Head of caudate nucleus (tissue), 42 donors: ENCODE data around the gene MOXD1.

Source experiments
- DNase-seq, 42 donors: peaks; one replicate each; pipeline versions ENCODE4 v3.0.0 to v3.0.0-alpha.2; 2020 to 2021; ENCODE audit warnings: mixed read lengths in 7 of 42
- intact Hi-C: fragments of 100-400 bp; cut with DNase I; formaldehyde crosslinking; loops from one replicate; pipeline ENCODE4 v1.15.0; 2022

MOXD1 gene

GRCh38 chr6:132401618-132402285 lies 477 bp upstream of the MOXD1 start:
- intact Hi-C loops = no loop called here
- DNase-seq = no peak

DNA sequence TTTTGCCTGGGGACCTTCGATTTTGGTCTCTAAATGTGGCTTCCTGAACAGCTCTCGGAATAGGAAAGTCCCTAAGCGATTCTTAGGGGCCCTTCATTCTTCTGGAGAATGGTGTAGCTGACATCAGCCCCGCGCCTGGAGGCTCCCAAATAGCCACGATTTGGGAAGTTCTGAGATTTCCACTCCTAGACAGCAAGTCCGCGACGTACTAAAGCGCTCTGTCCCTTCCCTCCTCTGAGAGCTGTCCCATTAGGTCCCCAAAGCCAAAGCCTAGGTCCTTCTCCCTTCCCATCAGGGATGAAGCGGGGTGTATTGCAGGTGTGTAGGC lies 756 bp downstream of the MOXD1 start:
- DNase-seq = no peak
- intact Hi-C loops = no loop called here

GRCh38 chr6:132399376-132400074 lies 1.8 kb downstream of the MOXD1 start:
- intact Hi-C loops = no loop called here
- no peak for DNase-seq

DNA sequence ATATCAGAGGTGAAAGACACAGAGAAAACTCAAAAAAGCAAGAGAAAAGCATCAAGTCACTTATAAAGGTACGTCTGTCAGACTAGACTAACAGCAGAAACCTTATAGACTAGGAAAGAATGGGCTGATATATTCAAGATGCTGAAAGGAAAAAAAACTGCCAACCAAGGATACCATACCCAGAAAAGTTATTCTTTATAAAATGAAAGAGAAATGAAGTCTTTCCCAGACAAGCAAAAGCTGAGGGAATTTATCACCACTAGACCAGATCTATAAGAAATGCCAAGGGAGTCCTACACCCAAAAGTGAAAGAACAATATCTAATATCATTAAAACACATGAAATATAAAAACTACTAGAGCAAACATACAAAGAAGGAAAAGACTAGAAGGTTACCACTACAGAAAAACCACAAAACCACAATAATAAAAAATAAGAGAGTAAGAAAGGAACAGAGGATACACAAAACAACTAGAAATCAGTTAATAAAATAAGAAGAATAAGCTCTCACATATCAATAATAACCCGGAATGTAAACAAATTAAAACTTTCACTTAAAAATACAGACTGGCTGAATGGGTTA lies 6.2 kb downstream of the MOXD1 start:
- intact Hi-C loops = no loop called here
- DNase-seq = no peak

DNA sequence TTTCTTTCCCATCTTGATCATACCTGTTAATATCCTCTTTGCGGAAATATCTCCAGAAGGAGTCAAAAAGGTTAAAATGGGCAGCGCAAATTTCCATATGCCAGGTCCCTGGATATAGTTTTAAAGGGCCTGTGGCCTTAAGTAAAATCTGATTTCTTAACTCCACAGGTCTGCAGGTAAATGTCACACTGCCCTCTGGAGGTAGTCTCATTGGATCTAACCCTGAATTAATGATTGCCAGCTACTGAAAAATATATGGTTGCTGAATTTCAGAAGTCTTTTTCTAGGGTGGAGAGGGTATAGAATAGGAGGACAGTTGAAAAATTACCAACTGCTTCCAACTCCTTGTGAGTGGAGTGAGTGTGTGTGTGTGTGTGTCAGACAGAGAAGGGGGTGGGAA lies 8.5 kb downstream of the MOXD1 start:
- intact Hi-C loops = no loop called here
- DNase-seq = no peak

GRCh38 chr6:132392270-132392646 lies 9.0 kb downstream of the MOXD1 start:
- intact Hi-C loops = no loop called here
- DNase-seq = no peak

DNA sequence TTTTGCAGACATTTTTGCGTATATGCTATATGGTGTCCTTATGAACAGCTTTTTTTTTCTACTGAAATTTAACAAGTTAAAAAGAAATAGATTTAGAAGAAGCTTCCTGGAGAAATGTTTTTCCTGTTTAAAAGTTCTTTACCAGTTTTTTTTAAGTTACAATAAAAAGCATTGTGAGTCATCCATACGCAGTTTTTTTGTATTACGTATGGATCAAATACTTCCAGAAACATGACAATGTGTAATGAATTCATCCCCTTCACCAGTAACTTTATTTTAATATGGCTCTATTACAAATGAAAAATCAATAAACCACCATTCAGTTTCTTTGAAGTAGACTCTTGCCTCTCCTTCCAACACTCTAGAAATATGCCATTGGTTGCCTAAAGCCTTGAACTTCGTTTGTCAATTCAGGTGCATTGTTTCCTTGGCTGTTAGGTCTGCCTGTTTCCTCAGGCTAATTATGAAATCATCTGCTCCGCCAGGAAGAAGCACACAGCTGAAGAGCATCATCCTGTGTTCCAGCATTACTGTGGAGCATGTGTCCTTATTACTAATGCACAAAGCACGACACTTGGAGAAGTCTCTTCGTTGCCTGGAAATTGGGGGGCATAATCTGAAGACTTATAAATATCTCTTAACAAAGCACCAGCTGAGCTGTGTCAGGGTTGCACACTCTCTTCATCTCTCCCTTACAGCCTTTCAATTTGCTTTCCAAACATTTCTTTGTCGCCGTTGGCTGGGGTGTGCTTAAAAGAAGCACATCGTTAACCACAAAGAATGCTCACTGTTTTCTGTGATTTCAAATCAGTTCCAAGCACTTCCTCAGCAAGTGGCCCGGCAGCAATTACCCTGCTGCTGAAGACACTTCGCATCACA lies 9.6 kb downstream of the MOXD1 start:
- intact Hi-C loops = no loop called here
- no peak for DNase-seq

GRCh38 chr6:132390451-132390850 lies 10.8 kb downstream of the MOXD1 start:
- intact Hi-C loops = no loop called here
- DNase-seq = no peak

DNA sequence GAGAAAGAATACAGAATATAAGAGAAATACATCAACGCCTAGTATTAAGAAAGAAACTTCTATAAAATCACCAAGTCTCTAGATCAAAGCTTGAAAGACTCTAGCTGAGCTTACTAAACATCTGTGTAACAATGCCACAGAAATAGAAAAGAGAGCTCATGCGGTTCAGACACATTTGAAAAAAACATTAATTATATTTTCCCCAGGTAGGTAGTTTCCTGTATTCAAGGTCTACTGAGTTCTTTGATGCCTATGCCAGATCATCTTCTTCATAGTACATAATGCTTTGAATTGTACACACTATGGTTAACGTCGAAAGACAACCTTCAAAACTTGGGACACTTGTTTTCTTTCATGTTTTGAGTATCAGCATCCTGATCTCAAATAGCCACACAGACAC lies 11.3 kb downstream of the MOXD1 start:
- intact Hi-C loops = no loop called here
- DNase-seq = no peak

DNA sequence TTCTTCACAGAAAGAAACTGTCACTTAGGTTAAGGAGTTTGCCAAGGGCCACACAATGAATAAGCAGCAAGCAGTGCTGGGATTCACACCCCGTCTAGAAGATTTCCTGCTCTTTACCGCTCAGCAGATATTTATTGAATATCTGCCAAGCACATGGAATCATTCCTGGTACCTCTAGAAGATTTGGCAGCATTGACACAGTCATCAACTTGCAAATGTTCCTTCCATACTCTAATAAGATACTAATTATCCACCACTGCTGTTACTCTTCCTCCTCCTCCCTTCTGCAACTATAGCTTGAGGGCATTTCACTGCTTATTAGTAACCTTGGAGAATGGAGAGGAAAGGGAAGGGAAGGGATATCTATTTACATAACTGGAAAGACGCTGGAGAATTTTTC lies 13.0 kb downstream of the MOXD1 start:
- no peak for DNase-seq
- intact Hi-C loops = no loop called here

GRCh38 chr6:132382630-132383175 lies 18.6 kb downstream of the MOXD1 start:
- intact Hi-C loops = no loop called here
- DNase-seq = no peak

DNA sequence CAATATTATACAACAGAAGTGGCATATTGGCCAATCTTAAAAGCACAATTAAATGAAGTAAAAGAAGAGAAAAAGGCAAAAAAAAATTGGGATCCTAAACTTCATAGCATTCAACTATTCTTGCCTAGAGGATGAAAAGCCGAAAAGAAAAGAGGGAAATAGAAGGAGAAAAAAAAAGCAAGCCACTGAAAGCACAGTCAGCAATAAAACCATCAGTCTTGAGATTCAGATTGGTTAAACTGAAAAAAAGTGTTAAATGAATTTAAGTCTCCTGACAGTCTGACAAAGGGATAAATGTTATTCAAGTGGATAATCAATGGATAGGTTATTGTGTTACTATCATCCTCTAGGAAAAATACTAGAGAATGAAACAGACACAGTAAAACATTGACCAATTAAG lies 19.9 kb downstream of the MOXD1 start:
- no peak for DNase-seq

GRCh38 chr6:132380358-132381029 lies 20.8 kb downstream of the MOXD1 start:
- intact Hi-C loops = no loop called here
- DNase-seq = no peak

More for the DNA sequence above, 19.9 kb downstream of the MOXD1 start:
- intact Hi-C loops = no loop called here

GRCh38 chr6:132369526-132369925 lies 31.7 kb downstream of the MOXD1 start:
- peak in 11 of 42 donors; percentile 5 to 51 (median 22) for DNase-seq
- intact Hi-C loops = no loop called here

GRCh38 chr6:132368916-132369481 lies 32.3 kb downstream of the MOXD1 start:
- intact Hi-C loops = no loop called here
- DNase-seq = no peak

GRCh38 chr6:132365281-132365907 lies 35.9 kb downstream of the MOXD1 start:
- DNase-seq = no peak
- intact Hi-C loops = no loop called here

- intact Hi-C loops = no loop called here
- DNase-seq = no peak
Observed at GRCh38 chr6:132364306-132365074, 36.8 kb downstream of the MOXD1 start.
